ENCODE measurements around the gene CELF3.

- TF ChIP-seq CTCF (CRISPR knock-in tag; IDR thresholded peaks at IDR 0.05), result no peak
- TF ChIP-seq EZH2 (conservative IDR thresholded peaks at IDR 0.05; ENCODE audit: low read depth, low read length), result no peak
- no peak for TF ChIP-seq ZBTB21 (CRISPR knock-in tag; IDR thresholded peaks at IDR 0.05)
- TF ChIP-seq SP2 (CRISPR knock-in tag; IDR thresholded peaks at IDR 0.05), result no peak
- TF ChIP-seq NRL (CRISPR knock-in tag; IDR thresholded peaks at IDR 0.05; ENCODE audit: borderline replicate concordance), result no peak
These were observed 7.2 kb upstream of the CELF3 start for GRCh38 chr1:151723726-151724370.
